Pancreas (tissue), 10 donors: Measurements from ENCODE around the gene FAM222A. TPM values are rescaled to one million over a fixed set of nuclear protein-coding genes. Genes with fewer than 3 reads are reported as not detected.

ENCODE experiments used
- ATAC-seq, 4 donors: fragments of 200-7000 bp; cut with Tn5 transposase; one replicate each; pipeline versions ENCODE4 v1.8.0 to v1.9.1; 2020; ENCODE audit warnings: mild to moderate bottlenecking in 4 of 4, moderate library complexity in 4 of 4
- DNase-seq, 6 donors: peaks; one replicate each; pipeline ENCODE4 v3.0.0-alpha.2; 2020
- FAIRE-seq: peaks from 2 replicates; lab custom pipeline; 2012; peaks lifted over from hg19 to GRCh38; lab: Jason Lieb, UNC
- H3K27ac ChIP-seq, 4 donors: fragments of 200-600 bp; sonication (generic); 1 replicate in 3 of 4; 2 replicates in 1 of 4; pipeline versions ENCODE4 v1.5.0 to v1.8.0; 2020
- H3K27me3 ChIP-seq, 4 donors: fragments of 200-600 bp; one replicate each; pipeline ENCODE4 v1.8.0; 2021
- H3K36me3 ChIP-seq, 3 donors: fragments of 200-600 bp; sonication (generic) in 1 of 3; one replicate each; pipeline versions ENCODE4 v1.5.0 to v1.8.0; 2020 to 2021
- H3K4me1 ChIP-seq, 3 donors: fragments of 200-600 bp; one replicate each; pipeline ENCODE4 v1.8.0; 2021
- H3K4me3 ChIP-seq, 4 donors: fragments of 200-600 bp; sonication (generic) in 2 of 4; one replicate each; pipeline versions ENCODE4 v1.5.0 to v1.8.0; 2020 to 2021
- H3K9me3 ChIP-seq, 4 donors: fragments of 200-600 bp; one replicate each; pipeline ENCODE4 v1.8.0; 2021
- CTCF ChIP-seq, 4 donors: fragments of 200-600 bp; sonication (generic) in 3 of 4; IDR thresholded peaks; one replicate each; pipeline versions ENCODE4 v1.5.0 to v1.8.0; 2021; ENCODE audit warnings: antibody characterized with exemption in 4 of 4
- WGBS, 2 donors: extraction: QIAGEN DNeasy Blood & Tissue Kit; methylation state at CpG; one replicate each; pipeline ENCODE4 v1.1.7; 2013; 5-methylcytosine and 5-hydroxymethylcytosine counted together
- intact Hi-C, 3 donors: fragments of 100-400 bp; cut with DNase I; formaldehyde crosslinking; loops; one replicate each; pipeline versions ENCODE4 v1.11.1 to v1.14.2; 2022
- polyA plus RNA-seq, 2 donors: library from polyadenylated mRNA; stranded (reverse); fragments of 200-250 nt; gene quantifications; one replicate each; pipeline ENCODE4 v1.2.3, GENCODE V29; 2013
- total RNA-seq, 6 donors: library from RNA; stranded (reverse); fragmentation: NEBNext Ultra II Directional in 4 of 6; extraction: Animal tissue kit (Norgen Biotek cat#: 25700) in 4 of 6; gene quantifications; one replicate each; pipeline versions ENCODE4 v1.2.1 to v1.2.4, GENCODE V29; 2021 to 2023
- donor health status: healthy with polysubstance abuse.
- donor health status: DM: no; HTN: no; CAD: no; lungs with moderate emphysema.
- donor health status: DM: no; HTN: no; CAD: no.
- donor health status: control.
- donor health status: control.
- donor health status: Bipolar disorder and iron deficiency.
- donor health status: DM: yes; HTN: yes; CAD: no.
- donor health status: DM: no; HTN: no; CAD: no.
- donor health status: DM: no; HTN: no; CAD: no.
- donor health status: DM: yes; HTN: yes; CAD: no.

FAM222A gene
- total and polyA plus RNA-seq, 8 donors, result 2.1 to 14.6 (median 3.8) TPM

GRCh38 chr12:109738878-109739665 lies 25.4 kb downstream of the FAM222A start:
- Histone ChIP-seq H3K9me3 (no peaks in the 10 kb centered on the region), H3K27me3 (no peaks in the 10 kb centered on the region), H3K27ac (peak overlapping the region in 1 of 4 donors; percentile 37), H3K36me3 (no peaks in the 10 kb centered on the region), H3K4me3 (no peak overlapping the region), H3K4me1 (peaks cover 4 to 11% (median 10%) of the 10 kb centered on the region in 3 donors)
- intact Hi-C loops, result no loop called here
- peak; percentile 1 to 45 (median 9) for DNase-seq
- ATAC-seq, result no peak
- TF ChIP-seq CTCF (IDR thresholded peaks at IDR 0.05), result no peak
- FAIRE-seq, result no peak
- WGBS, 2 donors, result 88 to 92% methylated on average over 6 of the region's 6 CpGs

GRCh38 chr12:109739747-109740693 lies 26.4 kb downstream of the FAM222A start:
- peak; percentile 21 to 47 (median 24) for DNase-seq
- ATAC-seq, result peak in 3 of 4 donors; percentile 28 to 46 (median 31)
- FAIRE-seq, result no peak
- peak overlapping the region in 1 of 4 donors; percentile 30 for H3K27ac ChIP-seq
- peaks cover 4 to 11% (median 10%) of the 10 kb centered on the region in 3 donors for H3K4me1 ChIP-seq
- H3K36me3 ChIP-seq, result no peaks in the 10 kb centered on the region
- intact Hi-C loops, result no loop called here
- 18 to 21% methylated on average over 18 of the region's 18 CpGs for WGBS, 2 donors
- H3K9me3 ChIP-seq, result no peaks in the 10 kb centered on the region
- no peak for TF ChIP-seq CTCF (IDR thresholded peaks at IDR 0.05)
- H3K4me3 ChIP-seq, result no peak overlapping the region
- H3K27me3 ChIP-seq, result no peaks in the 10 kb centered on the region

GRCh38 chr12:109740694-109741245 lies 27.1 kb downstream of the FAM222A start:
- peak overlapping the region in 1 of 4 donors; percentile 30 for H3K27ac ChIP-seq
- no peak overlapping the region for H3K4me3 ChIP-seq
- intact Hi-C loops, result no loop called here
- FAIRE-seq (no peak), ATAC-seq (no peak), DNase-seq (peak in 4 of 6 donors; percentile 1 to 34 (median 19))
- no peak for TF ChIP-seq CTCF (IDR thresholded peaks at IDR 0.05)
- H3K4me1 ChIP-seq, result peaks cover 4 to 11% (median 10%) of the 10 kb centered on the region in 3 donors
- H3K9me3 ChIP-seq, result no peaks in the 10 kb centered on the region
- 72 to 73% methylated on average over 10 of the region's 10 CpGs for WGBS, 2 donors
- no peaks in the 10 kb centered on the region for H3K27me3 ChIP-seq
- no peaks in the 10 kb centered on the region for H3K36me3 ChIP-seq

- WGBS, 2 donors, result 82 to 84% methylated on average over 4 of the region's 4 CpGs
- ATAC-seq, result no peak
- H3K9me3 ChIP-seq, result no peaks in the 10 kb centered on the region
- H3K4me3 ChIP-seq, result no peak overlapping the region
- intact Hi-C loops, result no loop called here
- DNase-seq, result peak in 5 of 6 donors; percentile 1 to 50 (median 11)
- no peak for FAIRE-seq
- peaks cover 4 to 14% (median 11%) of the 10 kb centered on the region in 3 donors for H3K4me1 ChIP-seq
- no peaks in the 10 kb centered on the region for H3K27me3 ChIP-seq
- TF ChIP-seq CTCF (IDR thresholded peaks at IDR 0.05), result no peak
- no peaks in the 10 kb centered on the region for H3K36me3 ChIP-seq
- no peak overlapping the region for H3K27ac ChIP-seq
These were observed 27.8 kb downstream of the FAM222A start for GRCh38 chr12:109741286-109741969.
